Astrocyte of the cerebellum (primary cell): Measurements from ENCODE around the gene PAX5.
"Not testable (repeated sequence)": the region's sequence is repeated elsewhere in the genome, so short reads cannot be mapped to it uniquely, and the experiment has no call there.

Experiments
- DNase-seq: peaks from one replicate; pipeline ENCODE4 v3.0.0-alpha.2; 2011; ENCODE audit warnings: low read depth
- H3K4me3 ChIP-seq: 2 replicates; pipeline ENCODE4 v1.5.1; 2011; ENCODE audit warnings: mild to moderate bottlenecking, low read depth, low read length, moderate library complexity
- CTCF ChIP-seq: IDR thresholded peaks from 2 replicates; pipeline ENCODE4 v1.5.1; 2012; ENCODE audit warnings: low read length, low read depth, moderate library complexity, mild to moderate bottlenecking; ENCODE audit errors: missing control alignments
- in situ Hi-C: cut with HindIII; loops from 2 replicates; pipeline ENCODE4 v1.10.0; 2017; ENCODE audit warnings: low sequenced_read_pairs

The PAX5 gene

GRCh38 chr9:37062336-37062735, 28.3 kb upstream of the PAX5 start:
- in situ Hi-C loops, result no loop called here
- TF ChIP-seq CTCF, result no peak
- H3K4me3 ChIP-seq, result no peak overlapping the region
- no peak for DNase-seq

GRCh38 chr9:37061768-37062167, 27.7 kb upstream of the PAX5 start:
- no peak for DNase-seq

GRCh38 chr9:37060833-37061232, 26.8 kb upstream of the PAX5 start:
- H3K4me3 ChIP-seq, result no peak overlapping the region
- DNase-seq, result no peak
- no peak for TF ChIP-seq CTCF
- in situ Hi-C loops, result no loop called here

More at GRCh38 chr9:37061768-37062167, 27.7 kb upstream of the PAX5 start:
- no peak overlapping the region for H3K4me3 ChIP-seq
- no peak for TF ChIP-seq CTCF
- in situ Hi-C loops, result no loop called here

- no peak for TF ChIP-seq CTCF
- in situ Hi-C loops, result no loop called here
- no peak for DNase-seq
- no peak overlapping the region for H3K4me3 ChIP-seq
These were observed 22.2 kb upstream of the PAX5 start for GRCh38 chr9:37056046-37056920.

GRCh38 chr9:37054363-37054720, 20.3 kb upstream of the PAX5 start:
- in situ Hi-C loops, H3K4me3 ChIP-seq, DNase-seq: not testable (repeated sequence)

GRCh38 chr9:37053684-37054362, 19.8 kb upstream of the PAX5 start:
- in situ Hi-C loops, result no loop called here
- no peak for TF ChIP-seq CTCF
- H3K4me3 ChIP-seq, result no peak overlapping the region
- no peak for DNase-seq

GRCh38 chr9:37046683-37047082, 12.6 kb upstream of the PAX5 start:
- in situ Hi-C loops, result no loop called here
- no peak for TF ChIP-seq CTCF
- H3K4me3 ChIP-seq, result no peak overlapping the region
- no peak for DNase-seq
